Activated B cell treated with CpG ODN at 0.5 μM for 24 hours (primary cell): ENCODE measurements around the gene ARHGAP12. TPM values are rescaled to one million over a fixed set of nuclear protein-coding genes. Genes with fewer than 3 reads are reported as not detected.
"Not testable (repeated sequence)": the region's sequence is repeated elsewhere in the genome, so short reads cannot be mapped to it uniquely, and the experiment has no call there.

Experiments used
- ATAC-seq: fragments of 200-7000 bp; cut with Tn5 transposase; one replicate; pipeline ENCODE4 v1.10.0; 2021; ENCODE audit warnings: low read depth, mild to moderate bottlenecking, moderate library complexity
- CTCF ChIA-PET: fragments of 350-600 bp; sonication (Branson Sonifier 250); formaldehyde crosslinking; loops from one replicate; lab custom pipeline; 2021; ENCODE audit warnings: antibody characterized with exemption; lab: Charles Lee
- POLR2A ChIA-PET: fragments of 350-600 bp; sonication (Branson Sonifier 250); formaldehyde crosslinking; loops from one replicate; lab custom pipeline; 2021; ENCODE audit warnings: antibody characterized with exemption; lab: Charles Lee
- DNase-seq: peaks from one replicate; pipeline ENCODE4 v3.0.0; 2022
- H3K27ac Mint-ChIP-seq: one replicate; pipeline ENCODE4 v1.8.0; 2020; ENCODE audit warnings: mixed read lengths
- H3K27me3 Mint-ChIP-seq: one replicate; pipeline ENCODE4 v1.8.0; 2021; ENCODE audit warnings: mixed read lengths
- H3K36me3 Mint-ChIP-seq: one replicate; pipeline ENCODE4 v1.8.0; 2021; ENCODE audit warnings: low read depth, mixed read lengths
- H3K4me1 Mint-ChIP-seq: one replicate; pipeline ENCODE4 v1.8.0; 2021; ENCODE audit warnings: mixed read lengths
- H3K4me3 Mint-ChIP-seq: one replicate; pipeline ENCODE4 v1.8.0; 2020; ENCODE audit warnings: mild to moderate bottlenecking, mixed read lengths
- H3K9me3 Mint-ChIP-seq: one replicate; pipeline ENCODE4 v1.8.0; 2020; ENCODE audit warnings: mixed read lengths
- CTCF ChIP-seq: fragments of 200-600 bp; IDR thresholded peaks from one replicate; pipeline ENCODE4 v1.8.0; 2022; ENCODE audit warnings: antibody characterized with exemption, mild to moderate bottlenecking
- intact Hi-C: fragments of 100-400 bp; cut with micrococcal nuclease; formaldehyde crosslinking; loops from one replicate; pipeline ENCODE4 v1.15.1; 2024
- total RNA-seq: library from RNA; stranded (reverse); gene quantifications from 2 replicates; pipeline ENCODE4 v1.2.3, GENCODE V29; 2022

Gene ARHGAP12
- total RNA-seq, 1 donor from 2014 or later: 23.2 TPM

GRCh38 chr10:31974434-31975124 is 45.9 kb upstream of the ARHGAP12 start:
- no peaks in the 10 kb centered on the region for H3K36me3 Mint-ChIP-seq
- ChIA-PET CTCF (no interaction called here), POLR2A (no interaction called here)
- no peaks in the 10 kb centered on the region for H3K9me3 Mint-ChIP-seq
- ATAC-seq: no peak
- TF ChIP-seq CTCF: no peak
- H3K4me3 Mint-ChIP-seq: no peak overlapping the region
- no peak overlapping the region for H3K27ac Mint-ChIP-seq
- intact Hi-C loops: no loop called here
- H3K4me1 Mint-ChIP-seq: peaks cover 13% of the 10 kb centered on the region
- no peak for DNase-seq
- H3K27me3 Mint-ChIP-seq: no peaks in the 10 kb centered on the region

- peaks cover 7% of the 10 kb centered on the region for H3K4me1 Mint-ChIP-seq
- no peak overlapping the region for H3K4me3 Mint-ChIP-seq
- ChIA-PET CTCF (no interaction called here), POLR2A (no interaction called here)
- no peaks in the 10 kb centered on the region for H3K9me3 Mint-ChIP-seq
- H3K36me3 Mint-ChIP-seq: no peaks in the 10 kb centered on the region
- intact Hi-C loops: no loop called here
- no peaks in the 10 kb centered on the region for H3K27me3 Mint-ChIP-seq
- no peak for TF ChIP-seq CTCF
- ATAC-seq (no peak), DNase-seq (no peak)
- H3K27ac Mint-ChIP-seq: no peak overlapping the region
These were observed 43.9 kb upstream of the ARHGAP12 start for GRCh38 chr10:31972519-31973041.

- H3K27me3 Mint-ChIP-seq, CTCF ChIA-PET, ATAC-seq, H3K27ac Mint-ChIP-seq, H3K4me1 Mint-ChIP-seq, H3K36me3 Mint-ChIP-seq, DNase-seq, H3K4me3 Mint-ChIP-seq, POLR2A ChIA-PET, H3K9me3 Mint-ChIP-seq, intact Hi-C loops: not testable (repeated sequence)
These were observed 41.2 kb upstream of the ARHGAP12 start for GRCh38 chr10:31969847-31970246.

GRCh38 chr10:31963589-31963980 is 35.0 kb upstream of the ARHGAP12 start:
- Mint-ChIP-seq H3K9me3 (no peaks in the 10 kb centered on the region), H3K4me1 (peaks cover 12% of the 10 kb centered on the region), H3K4me3 (no peak overlapping the region), H3K27me3 (no peaks in the 10 kb centered on the region), H3K27ac (no peak overlapping the region), H3K36me3 (no peaks in the 10 kb centered on the region)
- ATAC-seq: no peak
- POLR2A ChIA-PET: no interaction called here
- no peak for TF ChIP-seq CTCF
- CTCF ChIA-PET: no interaction called here
- intact Hi-C loops: no loop called here
- no peak for DNase-seq

GRCh38 chr10:31962826-31963588 is 34.4 kb upstream of the ARHGAP12 start:
- no peak for TF ChIP-seq CTCF
- ATAC-seq: no peak
- CTCF ChIA-PET: no interaction called here
- Mint-ChIP-seq H3K4me1 (peaks cover 12% of the 10 kb centered on the region), H3K27ac (no peak overlapping the region), H3K36me3 (no peaks in the 10 kb centered on the region), H3K9me3 (no peaks in the 10 kb centered on the region), H3K27me3 (no peaks in the 10 kb centered on the region), H3K4me3 (no peak overlapping the region)
- POLR2A ChIA-PET: no interaction called here
- intact Hi-C loops: no loop called here
- DNase-seq: no peak
